HL-60 (cell line): Measurements from ENCODE around the gene POU2F1.

Experiments
- GABPA ChIP-seq: IDR thresholded peaks from 2 replicates; pipeline ENCODE4 v1.6.1; 2012; ENCODE audit warnings: low read depth
- POLR2AphosphoS5 ChIP-seq: IDR thresholded peaks from 2 replicates; pipeline ENCODE4 v1.6.1; 2012; ENCODE audit warnings: low read depth
- TF ChIP-seq, protein P1 (sequence below): IDR thresholded peaks from one replicate; pipeline ENCODE4 v1.5.1; 2011; ENCODE audit warnings: low read length, control low read depth, inconsistent platforms; ENCODE audit not compliant: insufficient read depth
- TF ChIP-seq, protein P2 (sequence below): IDR thresholded peaks from 2 replicates; pipeline ENCODE4 v1.6.1; 2012; ENCODE audit warnings: low read depth; ENCODE audit not compliant: insufficient replicate concordance

DNA sequence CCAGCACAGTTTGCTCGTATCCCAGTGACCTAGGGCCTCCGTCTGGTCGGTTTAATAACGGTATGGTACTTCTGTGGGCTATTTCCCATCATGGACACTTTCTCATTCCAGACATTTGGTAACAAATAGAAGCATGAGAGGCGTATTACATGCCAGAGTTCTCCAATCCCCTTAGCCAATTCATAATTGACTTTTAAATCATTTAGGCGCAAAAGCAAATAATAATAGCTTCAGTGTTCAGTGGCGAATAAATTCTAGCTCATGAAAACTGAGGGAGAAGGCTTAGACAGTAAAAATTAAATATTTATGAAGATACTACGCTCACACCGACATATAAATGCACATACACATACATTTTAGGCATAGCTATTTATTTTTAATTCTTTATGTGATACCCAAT, 247.1 kb downstream of the POU2F1 start:
- TF ChIP-seq, protein P1, sequence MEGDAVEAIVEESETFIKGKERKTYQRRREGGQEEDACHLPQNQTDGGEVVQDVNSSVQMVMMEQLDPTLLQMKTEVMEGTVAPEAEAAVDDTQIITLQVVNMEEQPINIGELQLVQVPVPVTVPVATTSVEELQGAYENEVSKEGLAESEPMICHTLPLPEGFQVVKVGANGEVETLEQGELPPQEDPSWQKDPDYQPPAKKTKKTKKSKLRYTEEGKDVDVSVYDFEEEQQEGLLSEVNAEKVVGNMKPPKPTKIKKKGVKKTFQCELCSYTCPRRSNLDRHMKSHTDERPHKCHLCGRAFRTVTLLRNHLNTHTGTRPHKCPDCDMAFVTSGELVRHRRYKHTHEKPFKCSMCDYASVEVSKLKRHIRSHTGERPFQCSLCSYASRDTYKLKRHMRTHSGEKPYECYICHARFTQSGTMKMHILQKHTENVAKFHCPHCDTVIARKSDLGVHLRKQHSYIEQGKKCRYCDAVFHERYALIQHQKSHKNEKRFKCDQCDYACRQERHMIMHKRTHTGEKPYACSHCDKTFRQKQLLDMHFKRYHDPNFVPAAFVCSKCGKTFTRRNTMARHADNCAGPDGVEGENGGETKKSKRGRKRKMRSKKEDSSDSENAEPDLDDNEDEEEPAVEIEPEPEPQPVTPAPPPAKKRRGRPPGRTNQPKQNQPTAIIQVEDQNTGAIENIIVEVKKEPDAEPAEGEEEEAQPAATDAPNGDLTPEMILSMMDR: no peak
- TF ChIP-seq, protein P2, sequence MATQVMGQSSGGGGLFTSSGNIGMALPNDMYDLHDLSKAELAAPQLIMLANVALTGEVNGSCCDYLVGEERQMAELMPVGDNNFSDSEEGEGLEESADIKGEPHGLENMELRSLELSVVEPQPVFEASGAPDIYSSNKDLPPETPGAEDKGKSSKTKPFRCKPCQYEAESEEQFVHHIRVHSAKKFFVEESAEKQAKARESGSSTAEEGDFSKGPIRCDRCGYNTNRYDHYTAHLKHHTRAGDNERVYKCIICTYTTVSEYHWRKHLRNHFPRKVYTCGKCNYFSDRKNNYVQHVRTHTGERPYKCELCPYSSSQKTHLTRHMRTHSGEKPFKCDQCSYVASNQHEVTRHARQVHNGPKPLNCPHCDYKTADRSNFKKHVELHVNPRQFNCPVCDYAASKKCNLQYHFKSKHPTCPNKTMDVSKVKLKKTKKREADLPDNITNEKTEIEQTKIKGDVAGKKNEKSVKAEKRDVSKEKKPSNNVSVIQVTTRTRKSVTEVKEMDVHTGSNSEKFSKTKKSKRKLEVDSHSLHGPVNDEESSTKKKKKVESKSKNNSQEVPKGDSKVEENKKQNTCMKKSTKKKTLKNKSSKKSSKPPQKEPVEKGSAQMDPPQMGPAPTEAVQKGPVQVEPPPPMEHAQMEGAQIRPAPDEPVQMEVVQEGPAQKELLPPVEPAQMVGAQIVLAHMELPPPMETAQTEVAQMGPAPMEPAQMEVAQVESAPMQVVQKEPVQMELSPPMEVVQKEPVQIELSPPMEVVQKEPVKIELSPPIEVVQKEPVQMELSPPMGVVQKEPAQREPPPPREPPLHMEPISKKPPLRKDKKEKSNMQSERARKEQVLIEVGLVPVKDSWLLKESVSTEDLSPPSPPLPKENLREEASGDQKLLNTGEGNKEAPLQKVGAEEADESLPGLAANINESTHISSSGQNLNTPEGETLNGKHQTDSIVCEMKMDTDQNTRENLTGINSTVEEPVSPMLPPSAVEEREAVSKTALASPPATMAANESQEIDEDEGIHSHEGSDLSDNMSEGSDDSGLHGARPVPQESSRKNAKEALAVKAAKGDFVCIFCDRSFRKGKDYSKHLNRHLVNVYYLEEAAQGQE: no peak
- TF ChIP-seq POLR2AphosphoS5 (no peak), GABPA (no peak)
